Fibroblast of skin of left quadriceps (primary cell): Measurements from ENCODE around the gene GRK5.
"Not testable (repeated sequence)": the region's sequence is repeated elsewhere in the genome, so short reads cannot be mapped to it uniquely, and the experiment has no call there.

Experiments used
- DNase-seq, 2 experiments: peaks; one replicate each; pipeline ENCODE4 v3.0.0-alpha.2; 2013; ENCODE audit warnings: low read depth in 2 of 2

GRK5 gene

DNA sequence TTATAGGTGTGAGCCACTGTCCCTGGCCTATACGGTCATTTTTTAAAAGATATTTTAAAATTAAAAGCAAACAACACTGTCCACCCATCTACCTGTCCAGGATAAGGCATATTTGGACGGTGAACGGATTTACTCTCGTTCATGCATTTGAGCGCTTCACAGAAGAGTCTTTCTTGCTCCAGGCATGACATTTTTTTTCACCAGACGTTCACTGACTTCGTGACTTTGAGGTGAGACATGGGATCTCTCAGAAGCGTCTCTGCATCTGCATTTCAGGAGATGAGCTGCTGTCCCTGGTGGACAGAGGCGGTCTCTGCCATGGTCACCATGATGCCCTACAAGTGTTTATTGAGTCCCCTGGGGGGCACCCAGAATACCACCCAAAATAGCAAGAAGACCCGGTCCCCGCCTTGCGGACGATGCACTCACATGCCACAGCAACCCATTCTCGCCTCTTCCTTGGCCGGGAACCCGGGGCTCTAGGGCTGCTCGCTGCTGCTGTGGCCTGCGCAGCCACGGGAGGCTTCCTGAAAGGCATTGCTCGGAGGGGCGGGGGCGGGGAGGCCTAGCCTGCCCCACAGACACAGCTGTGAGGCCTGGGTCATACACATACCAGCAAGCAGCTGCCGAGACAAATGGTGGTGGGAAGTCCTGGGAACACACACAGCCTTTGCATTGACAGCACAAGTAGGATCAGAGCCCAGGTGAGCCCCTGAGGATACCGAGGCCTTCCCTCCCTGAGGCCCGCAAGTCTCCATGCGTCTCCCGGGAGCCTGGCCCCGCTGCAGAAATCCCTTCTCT is 250.8 kb downstream of the GRK5 start:
- DNase-seq, result no peak

DNA sequence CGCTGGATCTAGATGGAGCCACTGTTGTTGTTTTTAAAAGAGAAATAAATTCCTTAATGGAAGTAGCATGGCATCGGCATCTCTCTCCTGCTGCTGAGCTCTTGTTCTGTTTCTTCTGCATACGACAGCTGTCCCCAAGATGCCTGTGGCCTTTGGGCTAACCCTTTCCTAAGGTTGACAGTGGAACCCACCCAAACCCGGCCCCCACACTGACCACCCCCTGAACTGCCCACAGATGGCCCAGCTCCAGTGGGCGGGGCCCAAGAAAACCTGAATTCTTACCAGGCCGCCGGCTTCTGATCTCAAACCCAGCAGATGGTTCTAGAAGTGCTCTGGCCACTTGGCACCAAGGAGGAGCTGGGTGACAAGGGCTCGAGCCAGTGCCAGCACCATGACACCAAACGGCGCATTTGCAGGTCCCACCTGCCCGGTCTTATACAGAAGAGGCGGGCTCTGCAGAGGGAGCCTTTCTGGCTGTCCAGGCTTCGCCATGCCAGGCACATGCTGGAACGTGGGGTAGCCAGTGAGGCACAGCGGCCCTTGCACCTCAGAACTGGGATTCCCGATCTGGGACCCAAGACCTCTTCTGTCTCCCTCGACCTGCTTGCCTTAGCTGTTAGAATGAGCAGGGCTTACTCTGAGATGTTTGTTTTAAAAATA is 252.4 kb downstream of the GRK5 start:
- no peak for DNase-seq

DNA sequence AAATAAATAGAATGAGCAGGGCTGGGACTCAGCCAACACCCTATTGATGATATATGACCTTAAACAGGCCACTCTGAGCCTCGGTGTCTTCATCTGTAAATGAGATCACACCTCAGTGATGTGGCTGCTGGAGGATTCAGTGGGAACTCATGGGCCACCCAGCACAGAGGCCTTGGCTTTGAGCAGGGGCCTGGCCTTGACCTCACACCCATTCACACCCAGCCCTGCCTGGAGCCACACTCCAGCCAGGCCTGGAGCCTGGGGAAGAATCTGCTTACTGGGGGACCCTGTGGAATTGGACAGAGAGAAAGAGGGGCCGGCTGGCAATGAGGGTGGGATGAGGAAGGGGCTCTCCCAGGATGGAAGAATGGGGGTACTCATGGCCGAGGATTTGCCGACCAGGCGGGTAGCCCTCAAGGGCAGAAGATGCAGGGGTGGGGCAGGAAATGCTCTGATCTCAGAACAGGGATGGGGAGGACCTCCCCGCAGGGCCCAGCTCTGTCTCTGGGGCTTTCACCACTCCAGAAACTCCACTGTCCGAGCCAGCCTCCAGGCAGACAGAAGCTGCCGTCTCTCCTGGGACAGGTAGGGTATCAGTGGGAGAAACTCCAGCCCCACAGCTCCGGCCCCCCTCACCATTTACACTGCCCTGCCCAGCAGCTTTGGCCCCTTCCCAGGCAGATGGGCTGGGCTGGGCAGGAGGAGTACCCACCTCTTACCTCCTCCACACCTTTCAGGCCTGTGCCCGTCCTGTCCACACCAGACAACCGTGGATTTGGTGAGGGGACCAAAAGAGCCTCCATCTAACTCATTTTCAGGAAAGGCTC is 253.2 kb downstream of the GRK5 start:
- no peak for DNase-seq

DNA sequence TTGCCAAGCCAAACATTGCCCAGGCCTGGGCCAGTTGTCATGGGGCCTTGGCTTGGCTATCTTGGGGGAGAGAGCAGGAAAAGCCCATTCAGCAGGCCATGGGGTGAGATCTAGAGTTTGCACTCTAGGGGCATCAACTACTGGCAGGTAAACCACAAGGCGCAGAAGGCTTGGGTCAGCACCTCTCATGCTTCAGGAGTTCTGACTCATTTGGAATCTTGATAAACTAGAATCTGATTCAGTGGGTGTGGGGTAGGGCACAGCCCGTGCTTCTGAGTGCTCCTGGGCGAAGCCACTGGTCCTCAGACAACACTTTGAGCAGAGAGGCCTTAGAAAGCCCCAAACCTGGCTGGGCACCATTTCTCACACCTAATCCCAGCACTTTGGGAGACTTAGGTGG is 254.0 kb downstream of the GRK5 start:
- DNase-seq, result no peak

DNA sequence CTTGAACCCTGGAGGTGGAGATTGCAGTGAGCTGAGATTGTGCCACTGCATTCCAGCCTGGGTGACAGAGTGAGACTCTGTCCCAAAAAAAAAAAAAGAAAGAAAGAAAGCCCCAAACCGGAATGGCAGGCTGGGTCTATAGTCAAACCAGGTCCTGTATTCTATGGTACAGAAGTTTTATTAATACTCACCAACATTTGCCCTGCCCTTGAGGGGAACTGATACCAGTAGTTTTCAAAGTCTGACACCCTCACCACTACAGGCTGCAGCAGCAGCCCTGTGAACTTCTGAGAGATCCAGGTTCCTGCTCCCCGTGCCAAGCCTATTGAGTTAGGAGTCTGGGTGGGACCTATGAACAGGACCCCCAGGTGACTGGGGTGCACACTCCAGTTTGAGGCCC is 254.6 kb downstream of the GRK5 start:
- no peak for DNase-seq

DNA sequence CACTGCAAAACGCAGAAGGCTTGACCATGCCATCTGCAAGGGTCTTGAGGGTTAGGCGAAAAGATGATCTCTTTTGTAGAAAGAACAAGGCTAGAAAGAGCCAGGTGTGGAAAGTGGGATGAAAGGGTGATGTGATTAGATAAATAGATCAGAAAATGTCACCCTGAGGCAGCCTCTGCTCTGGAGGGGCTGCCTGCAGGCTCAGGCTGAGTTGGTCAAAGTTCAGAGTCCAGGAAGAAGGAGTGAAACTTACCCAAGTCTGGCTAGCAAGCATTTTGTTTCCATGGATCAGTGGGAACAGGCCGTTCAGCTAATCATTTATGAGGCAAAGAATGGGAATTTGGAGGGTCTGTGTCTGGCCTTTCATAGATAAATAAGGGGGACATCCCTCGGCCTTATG is 255.4 kb downstream of the GRK5 start:
- no peak for DNase-seq

DNA sequence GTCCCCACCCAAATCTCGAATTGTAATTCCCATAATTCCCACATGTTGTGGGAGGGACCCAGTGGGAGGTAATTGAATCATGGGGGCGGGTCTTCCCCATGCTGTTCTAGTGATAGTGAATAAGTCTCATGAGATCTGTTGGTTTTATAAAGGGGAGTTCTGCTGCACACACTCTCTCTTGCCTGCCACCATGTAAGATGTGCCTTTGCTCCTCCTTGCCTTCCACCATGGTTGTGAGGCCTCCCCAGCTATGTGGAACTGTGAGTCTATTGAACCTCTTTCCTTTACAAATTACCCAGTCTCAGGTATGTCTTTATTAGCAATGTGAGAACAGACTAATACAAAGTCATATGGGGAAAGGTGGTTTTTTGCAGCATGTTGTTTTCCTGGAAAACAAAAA is 255.8 kb downstream of the GRK5 start:
- not testable (repeated sequence) for DNase-seq

DNA sequence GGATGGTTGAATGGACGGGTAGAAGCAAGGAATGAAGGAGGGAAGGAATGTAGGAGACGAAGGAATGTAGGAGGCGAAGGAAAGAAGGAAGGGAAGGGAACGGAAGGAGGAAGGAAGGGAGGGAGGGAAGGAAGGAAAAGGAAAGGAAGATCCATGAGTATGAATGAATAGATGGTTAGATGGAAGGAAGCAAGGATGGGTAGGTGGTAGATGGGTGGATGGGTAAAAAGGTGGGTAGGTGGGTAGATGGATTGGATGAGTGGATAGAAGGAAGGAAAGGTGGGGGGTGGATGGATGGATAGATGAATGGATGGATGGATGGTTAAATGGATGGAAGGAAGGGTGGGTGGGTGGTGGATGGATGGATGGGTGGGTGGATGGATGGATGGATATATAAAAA is 257.7 kb downstream of the GRK5 start:
- DNase-seq, result no peak

DNA sequence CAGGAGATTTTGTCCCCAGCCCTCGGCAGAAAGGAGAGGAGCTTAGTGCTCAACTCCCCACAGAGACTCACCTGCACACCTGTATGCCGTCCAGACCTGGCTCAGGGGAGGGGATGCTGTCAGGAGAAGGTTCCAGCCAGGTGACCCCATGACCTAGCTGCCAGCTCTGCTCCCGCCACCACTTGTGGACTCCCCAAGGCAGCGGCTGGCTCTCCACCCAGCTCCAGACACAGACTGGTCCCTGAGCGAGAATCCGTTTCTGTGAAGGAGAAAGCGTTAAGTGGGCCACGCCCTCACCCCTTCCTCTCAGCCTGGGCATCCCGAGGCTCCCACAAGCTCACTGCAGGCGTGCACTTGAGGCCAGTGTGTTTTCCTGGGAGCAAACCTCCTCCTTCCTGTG is 258.7 kb downstream of the GRK5 start:
- no peak for DNase-seq

DNA sequence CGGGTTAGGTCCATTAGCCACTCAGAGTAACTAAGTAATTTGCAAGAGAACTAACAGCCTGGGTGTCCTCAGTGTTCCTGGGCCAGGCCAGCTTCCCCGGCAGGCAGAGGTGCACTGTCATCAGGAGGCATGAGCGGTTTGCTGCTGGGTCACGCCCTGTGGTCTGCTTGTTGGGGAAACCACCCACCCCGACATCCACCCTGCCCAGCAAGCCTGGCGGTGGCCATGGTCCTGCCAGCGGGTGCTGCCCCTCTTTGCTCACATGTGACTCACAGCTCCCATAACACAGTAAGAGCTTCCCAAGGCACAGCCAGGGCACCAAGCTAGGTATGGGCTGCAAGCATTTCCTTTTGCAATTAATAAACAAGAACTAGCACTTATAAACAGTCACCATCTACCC is 259.3 kb downstream of the GRK5 start:
- no peak for DNase-seq

DNA sequence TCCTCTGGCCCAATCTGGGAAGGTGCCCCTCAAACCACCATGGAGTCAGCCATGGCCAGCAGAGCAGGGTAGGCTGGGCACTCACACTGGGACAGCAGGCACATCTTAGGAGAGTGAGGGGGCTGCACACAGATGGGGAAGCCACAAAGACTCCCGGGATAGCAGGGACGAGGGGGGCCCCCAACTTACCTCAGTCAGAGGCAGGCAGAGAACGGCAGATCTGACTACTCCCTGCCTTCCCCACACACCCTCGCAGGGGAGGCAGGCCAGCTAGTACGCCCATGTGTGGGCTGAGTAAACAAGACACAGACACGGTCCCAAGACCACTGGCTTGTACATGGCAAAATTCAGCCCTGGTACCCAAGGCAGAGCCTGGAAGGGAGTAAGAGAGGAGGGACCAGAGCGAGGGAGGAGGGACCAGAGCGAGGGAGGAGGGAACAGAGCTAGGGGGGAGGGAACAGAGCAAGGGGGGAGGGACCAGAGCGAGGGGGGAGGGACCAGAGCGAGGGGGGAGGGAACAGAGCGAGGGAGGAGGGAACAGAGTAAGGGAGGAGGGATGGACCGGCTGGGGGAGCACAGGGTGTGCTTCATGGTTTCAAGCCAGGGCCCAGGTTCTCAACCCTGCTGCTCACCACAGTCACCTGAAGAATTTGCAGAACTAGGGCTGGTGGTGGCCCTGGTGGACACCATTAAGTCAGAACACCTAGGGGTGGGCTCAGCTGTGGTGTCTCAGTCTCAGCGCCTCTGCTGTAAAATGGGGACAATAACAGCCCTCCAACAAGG is 261.4 kb downstream of the GRK5 start:
- DNase-seq, result no peak

DNA sequence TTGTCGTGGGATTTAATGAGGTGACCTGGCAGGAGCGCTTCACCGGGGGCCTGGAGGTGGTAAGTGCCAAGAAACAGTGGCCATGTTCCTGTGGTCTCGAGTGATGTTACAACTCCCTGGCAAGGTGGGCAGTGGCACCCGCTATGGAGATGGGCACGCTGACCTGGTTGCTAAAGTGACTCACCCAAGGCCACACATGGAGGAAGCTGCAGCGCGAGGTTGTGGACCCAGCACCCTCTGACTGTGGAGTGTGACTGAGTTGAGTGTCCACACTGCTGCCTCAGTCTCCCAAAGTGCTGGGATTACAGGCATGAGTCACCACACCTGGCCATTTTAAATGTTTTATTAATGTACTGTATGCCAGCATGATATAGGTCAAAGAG is 261.9 kb downstream of the GRK5 start:
- no peak for DNase-seq

DNA sequence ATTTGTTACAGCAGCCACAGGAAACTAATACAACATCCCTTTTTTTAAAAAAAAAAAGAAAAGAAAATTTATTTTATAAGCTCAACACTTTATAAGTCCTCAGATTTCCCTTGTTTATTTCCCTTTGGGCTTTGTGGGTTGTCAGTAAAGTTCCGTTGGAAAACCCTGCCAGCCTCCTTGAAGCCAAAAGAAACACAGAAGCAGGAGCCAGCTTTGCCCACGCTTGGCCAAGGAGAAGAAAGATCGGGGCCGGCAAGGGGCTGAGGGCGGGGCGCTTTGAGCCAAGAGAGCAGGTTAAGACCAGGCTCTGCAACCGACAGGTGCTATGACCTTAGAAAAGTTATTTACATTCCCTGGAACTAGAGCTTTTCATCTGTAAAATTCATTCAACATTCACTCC is 262.5 kb downstream of the GRK5 start:
- no peak for DNase-seq

DNA sequence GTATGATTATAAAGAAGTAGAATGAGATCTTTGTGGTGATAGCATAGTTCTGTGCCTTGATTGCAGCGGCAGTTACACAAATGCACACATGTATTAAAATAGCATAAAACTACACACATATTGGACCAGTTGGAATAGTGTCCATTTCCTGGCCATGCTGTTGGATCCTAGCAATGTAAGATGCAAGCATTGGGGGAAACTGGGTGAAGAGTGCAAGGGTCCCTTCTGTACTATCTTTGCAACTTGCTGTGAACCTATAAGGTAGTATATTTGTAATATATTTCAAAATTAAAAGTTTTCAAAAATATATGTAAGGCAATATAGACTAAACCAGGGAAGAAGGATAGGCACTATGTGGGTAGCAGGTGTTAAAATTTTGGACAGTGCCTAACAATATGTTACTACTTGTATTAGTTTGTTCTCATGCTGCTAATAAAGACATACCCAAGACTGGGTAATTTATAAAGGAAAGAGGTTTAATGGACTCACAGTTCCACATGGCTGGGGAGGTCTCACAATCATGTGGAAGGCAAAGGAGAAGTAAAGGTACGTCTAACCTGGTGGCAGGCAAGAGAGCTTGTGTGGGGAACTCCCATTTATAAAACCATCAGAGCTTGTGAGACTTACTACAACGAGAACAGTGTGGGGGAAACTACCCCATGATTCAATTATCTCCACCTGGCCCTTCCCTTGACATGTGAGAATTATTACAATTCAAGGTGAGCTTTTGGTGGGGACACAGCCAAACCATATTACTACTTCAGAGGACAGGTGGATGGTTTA is 263.7 kb downstream of the GRK5 start:
- no peak for DNase-seq

DNA sequence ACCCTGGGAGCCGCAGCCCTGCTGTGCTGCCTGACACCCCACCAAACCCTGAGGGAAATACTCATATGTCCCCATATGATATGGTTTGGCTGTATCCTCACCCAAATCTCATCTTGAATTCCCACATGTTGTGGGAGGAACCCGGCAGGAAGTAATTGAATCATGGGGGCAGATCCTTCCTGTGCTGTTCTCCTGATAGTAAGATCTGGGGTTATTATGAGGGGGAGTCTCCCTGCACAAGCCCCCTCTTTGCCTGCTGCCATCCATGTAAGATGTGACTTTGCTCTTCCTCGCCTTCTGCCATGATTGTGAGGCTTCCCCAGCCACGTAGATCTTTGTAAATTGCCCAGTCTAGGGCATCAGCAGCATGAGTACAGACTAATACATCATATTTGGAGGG is 266.4 kb downstream of the GRK5 start:
- DNase-seq, result no peak

DNA sequence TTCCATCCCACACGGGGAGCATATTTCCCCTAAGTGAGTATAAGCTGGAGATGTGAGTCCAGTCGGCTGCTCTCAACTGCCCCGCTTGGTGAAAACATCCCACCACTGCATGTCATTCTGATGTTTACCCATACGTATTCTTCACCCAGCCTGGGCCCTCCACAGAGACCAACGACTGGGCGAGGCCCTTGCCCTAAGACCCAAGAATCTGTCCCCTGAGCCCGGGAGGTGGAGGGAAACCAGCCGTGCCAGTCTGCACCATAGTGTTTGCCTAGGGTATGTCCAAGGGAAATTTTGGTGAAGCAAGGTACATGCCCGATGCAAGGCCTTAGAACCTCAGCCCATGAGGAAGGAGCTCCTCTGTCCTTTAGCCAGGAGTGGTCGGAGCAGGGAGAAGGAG is 267.2 kb downstream of the GRK5 start:
- no peak for DNase-seq

DNA sequence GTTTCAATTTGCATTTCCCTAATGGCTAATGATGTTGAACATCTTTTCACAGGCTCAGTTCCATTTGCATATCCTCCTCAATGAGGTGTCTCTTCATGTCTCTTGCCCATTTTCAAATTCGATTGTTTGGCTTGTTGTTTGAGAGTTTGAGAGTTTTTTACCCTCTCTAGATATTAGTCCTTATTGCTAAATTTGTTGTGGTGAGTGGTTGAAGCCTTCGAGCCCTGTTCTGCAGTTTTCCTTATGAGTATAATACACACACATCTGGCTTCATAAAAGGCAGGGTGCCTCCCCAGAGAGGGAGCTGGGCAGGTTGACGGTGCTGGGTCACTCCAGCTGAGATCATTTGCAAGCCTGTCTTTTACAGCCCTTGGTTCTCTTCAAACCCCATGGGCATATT is 270.1 kb downstream of the GRK5 start:
- DNase-seq, result no peak

DNA sequence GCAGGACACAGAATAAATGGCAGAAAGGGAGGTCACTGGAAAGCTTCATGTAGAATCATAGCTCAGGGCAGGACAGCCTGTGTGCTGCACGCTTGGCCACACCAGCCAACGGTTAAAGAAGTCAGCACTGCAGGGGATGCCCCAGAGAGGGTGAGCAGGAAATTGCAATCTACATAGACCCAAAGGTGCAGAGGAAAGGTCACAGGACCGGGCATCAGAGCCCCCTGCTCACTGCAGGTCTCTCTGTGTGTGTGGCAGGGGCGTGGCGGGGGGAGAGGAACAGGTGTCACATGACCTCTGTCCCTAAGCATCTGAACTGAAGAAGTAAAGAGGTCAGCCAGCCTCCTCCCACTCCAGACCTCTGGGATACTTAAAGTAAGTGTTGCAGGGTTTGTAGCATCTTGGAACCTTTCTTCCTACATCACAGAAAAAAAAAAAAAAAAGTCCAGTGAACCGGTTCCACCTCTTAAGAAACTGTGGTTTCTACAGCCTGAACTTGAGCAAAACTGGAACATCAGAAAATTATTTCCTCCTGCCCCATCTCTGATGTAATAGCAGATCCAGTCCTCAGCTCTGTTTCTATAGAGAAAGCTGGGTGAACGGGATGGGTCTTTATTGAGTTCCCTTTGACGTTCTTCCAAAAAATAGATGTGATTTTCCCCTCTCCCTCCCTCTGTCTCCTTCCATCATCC is 270.9 kb downstream of the GRK5 start:
- DNase-seq, result no peak

DNA sequence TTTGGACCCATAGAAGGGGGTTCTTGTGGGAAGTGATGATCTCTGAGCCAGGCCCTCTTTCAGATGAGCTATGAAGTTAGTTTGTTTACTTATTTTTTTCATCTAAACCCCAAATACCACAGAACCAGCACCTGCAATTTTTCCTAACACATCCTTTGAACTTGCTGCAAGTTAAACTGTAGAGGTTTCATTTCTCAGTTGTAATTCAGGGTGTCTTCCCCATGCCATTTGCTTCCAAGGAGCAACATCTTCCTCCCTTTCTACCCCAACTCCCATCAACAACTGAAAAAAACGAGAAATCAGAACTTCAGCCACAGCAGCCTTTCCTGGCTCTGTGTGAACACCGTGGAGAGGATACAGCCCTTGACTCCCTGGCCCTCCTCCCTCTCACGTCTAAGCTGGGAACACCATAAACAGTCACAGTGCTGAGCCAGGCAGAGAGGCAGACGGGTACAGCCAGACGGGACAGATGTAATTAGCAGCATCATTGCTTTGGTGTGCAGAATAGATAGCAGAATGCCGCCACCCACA is 271.5 kb downstream of the GRK5 start:
- DNase-seq, result no peak

DNA sequence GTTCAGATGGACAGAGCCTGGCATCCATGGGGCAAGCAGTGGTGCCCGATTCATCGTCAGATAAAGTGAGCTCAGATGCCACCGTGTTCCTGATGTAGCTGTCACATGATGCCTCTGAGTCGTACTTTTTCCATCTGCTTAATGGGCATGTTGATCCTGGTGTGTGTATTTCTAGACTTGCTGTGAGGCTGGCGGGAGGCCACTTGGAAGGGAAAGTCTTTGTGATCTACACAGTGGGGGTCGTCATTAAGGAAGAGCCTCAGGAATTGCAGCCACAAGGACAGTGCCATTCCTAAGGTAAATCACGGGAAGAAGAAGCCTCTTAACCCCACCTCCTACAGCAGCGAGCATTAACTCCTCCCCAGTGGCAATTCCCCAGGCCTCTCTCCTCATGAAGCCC is 272.2 kb downstream of the GRK5 start:
- DNase-seq, result no peak
